PC-9 (cell line): Measurements from ENCODE around the gene GCK. TPM values are rescaled to one million over a fixed set of nuclear protein-coding genes. Genes with fewer than 3 reads are reported as not detected.

Experiments used
- BruUV-seq: library from RNA; stranded (reverse); fragments of 400-500 nt; replicated peaks from 2 replicates; lab custom pipeline; 2021; lab: Mats Ljungman, UMichigan
- CTCF ChIA-PET: fragments of 300-600 bp; sonication (Branson Sonifier 250); formaldehyde crosslinking; loops from one replicate; lab custom pipeline; 2022; ENCODE audit warnings: antibody characterized with exemption; lab: Charles Lee
- POLR2A ChIA-PET: fragments of 300-600 bp; sonication (Branson Sonifier 250); formaldehyde crosslinking; loops from one replicate; lab custom pipeline; 2022; ENCODE audit warnings: antibody characterized with exemption; ENCODE audit not compliant: unreplicated experiment; lab: Charles Lee
- DNase-seq, 2 experiments: peaks; one replicate each; pipeline versions ENCODE4 v3.0.0 to v3.0.0-alpha.2; 2015 to 2022; ENCODE audit warnings: mixed read lengths in 1 of 2
- H2AFZ ChIP-seq: fragments of 200-600 bp; sonication (generic); 2 replicates; pipeline ENCODE4 v1.8.1; 2017; ENCODE audit warnings: antibody characterized with exemption
- H3F3A ChIP-seq: fragments of 200-600 bp; sonication (generic); 2 replicates; pipeline ENCODE4 v1.8.1; 2017; ENCODE audit warnings: antibody characterized with exemption, mild to moderate bottlenecking, low read depth; ENCODE audit not compliant: insufficient read depth
- H3K27ac ChIP-seq: fragments of 200-600 bp; sonication (generic); 2 replicates; pipeline ENCODE4 v1.6.1; 2016; ENCODE audit warnings: mixed run types
- H3K27me3 ChIP-seq: fragments of 200-600 bp; sonication (generic); 2 replicates; pipeline ENCODE4 v1.6.1; 2016; ENCODE audit warnings: low read depth, mixed run types; ENCODE audit not compliant: insufficient read depth
- H3K36me3 ChIP-seq: fragments of 200-600 bp; sonication (generic); 2 replicates; pipeline ENCODE4 v1.6.1; 2016; ENCODE audit warnings: low read depth, mixed run types
- H3K4me1 ChIP-seq: fragments of 200-600 bp; sonication (generic); replicated peaks from 2 replicates; pipeline ENCODE4 v1.6.1; 2016; ENCODE audit warnings: mixed run types; ENCODE audit not compliant: insufficient read depth
- H3K4me2 ChIP-seq: fragments of 200-600 bp; sonication (generic); 2 replicates; pipeline ENCODE4 v1.6.1; 2017; ENCODE audit warnings: mixed run types
- H3K4me3 ChIP-seq: fragments of 200-600 bp; sonication (generic); 2 replicates; pipeline ENCODE4 v1.6.1; 2016; ENCODE audit warnings: mixed run types
- H3K79me2 ChIP-seq: fragments of 200-600 bp; sonication (generic); 2 replicates; pipeline ENCODE4 v1.6.1; 2017; ENCODE audit warnings: low read depth, mixed run types
- H3K9me2 ChIP-seq: fragments of 200-600 bp; sonication (generic); 2 replicates; pipeline ENCODE4 v1.8.1; 2017; ENCODE audit warnings: mild to moderate bottlenecking; ENCODE audit not compliant: insufficient read depth
- H3K9me3 ChIP-seq: fragments of 200-600 bp; sonication (generic); 2 replicates; pipeline ENCODE4 v1.8.1; 2016; ENCODE audit warnings: low read depth; ENCODE audit not compliant: insufficient read depth
- H4K20me1 ChIP-seq: fragments of 200-600 bp; sonication (generic); 2 replicates; pipeline ENCODE4 v1.8.1; 2017; ENCODE audit not compliant: insufficient read depth
- EZH2 ChIP-seq: fragments of 200-600 bp; sonication (generic); IDR thresholded peaks from 2 replicates; pipeline ENCODE4 v1.8.0; 2017; ENCODE audit warnings: antibody characterized with exemption, low read depth
- intact Hi-C: fragments of 100-400 bp; cut with micrococcal nuclease; formaldehyde crosslinking; loops from one replicate; pipeline ENCODE4 v1.10.0; 2022; ENCODE audit not compliant: unreplicated experiment
- total RNA-seq: library from RNA; stranded (reverse); gene quantifications from 2 replicates; pipeline ENCODE4 v1.2.3, GENCODE V29; 2021
- TF ChIP-seq, protein P1 (sequence below): fragments of 200-600 bp; sonication (generic); conservative IDR thresholded peaks from 2 replicates; pipeline ENCODE4 v1.6.1; 2017; ENCODE audit warnings: mixed run types, antibody characterized with exemption, mild to moderate bottlenecking, moderate library complexity

GCK gene
- total RNA-seq, 1 experiment from 2014 or later, result not detected

DNA sequence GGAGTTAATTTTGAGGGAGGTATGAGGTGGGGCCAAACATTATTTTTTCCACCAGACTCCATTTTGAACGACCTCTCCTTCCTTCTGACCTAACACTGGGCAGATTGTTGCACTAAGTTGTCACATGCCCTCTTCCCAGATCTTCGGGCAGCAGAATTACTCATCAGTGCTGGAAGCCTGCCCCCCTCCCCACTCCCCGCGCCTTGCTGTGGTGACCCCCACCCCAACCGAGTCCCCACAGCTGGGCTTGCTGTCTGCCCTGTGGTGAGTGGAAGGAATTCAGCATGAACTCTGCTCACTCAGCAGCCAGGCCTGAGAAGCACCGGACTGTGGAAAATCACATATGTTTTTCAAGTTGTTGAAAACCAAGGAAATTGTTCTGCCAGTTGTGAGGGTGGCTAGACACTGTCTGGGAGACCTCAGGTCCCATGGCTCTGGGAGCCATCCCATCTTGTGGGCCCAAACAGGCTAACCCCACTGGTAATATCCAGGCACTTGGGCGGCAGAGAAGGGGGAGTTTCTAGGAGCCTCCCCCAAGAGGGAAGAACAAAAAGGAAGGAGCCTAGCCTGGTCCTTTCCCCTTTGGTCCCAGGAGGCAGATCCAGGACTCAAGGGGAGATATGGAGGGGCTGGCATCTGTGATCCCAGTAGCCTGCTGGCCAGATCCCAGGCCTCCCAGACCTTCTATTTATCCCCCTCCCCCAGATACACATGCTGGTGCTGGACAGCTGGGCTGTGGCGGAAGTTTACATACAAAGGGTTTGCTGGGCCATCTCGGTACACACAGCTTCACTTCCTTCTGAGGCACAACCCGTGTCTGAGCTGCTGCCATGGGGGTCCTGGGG is 88.6 kb downstream of the GCK start:
- Histone ChIP-seq H3K4me3 (no peak overlapping the region), H3K9me3 (no peaks in the 10 kb centered on the region), H3K79me2 (no peaks in the 10 kb centered on the region), H2AFZ (peak overlapping the region; percentile 34; the same call in 1 of the 2 replicates), H3K27ac (no peak overlapping the region), H3F3A (peaks cover 2% of the 10 kb centered on the region; the same call in 1 of the 2 replicates), H4K20me1 (no peaks in the 10 kb centered on the region), H3K4me1 (0 out of 2 replicates have a peak, but pooled peaks cover 7% of the 10 kb centered on the region), H3K4me2 (no peak overlapping the region), H3K36me3 (no peaks in the 10 kb centered on the region), H3K27me3 (no peaks in the 10 kb centered on the region), H3K9me2 (no peaks in the 10 kb centered on the region)
- ChIA-PET POLR2A (no interaction called here), CTCF (no interaction called here)
- BruUV-seq, result no TSS peak
- no peak for DNase-seq
- TF ChIP-seq, protein P1, sequence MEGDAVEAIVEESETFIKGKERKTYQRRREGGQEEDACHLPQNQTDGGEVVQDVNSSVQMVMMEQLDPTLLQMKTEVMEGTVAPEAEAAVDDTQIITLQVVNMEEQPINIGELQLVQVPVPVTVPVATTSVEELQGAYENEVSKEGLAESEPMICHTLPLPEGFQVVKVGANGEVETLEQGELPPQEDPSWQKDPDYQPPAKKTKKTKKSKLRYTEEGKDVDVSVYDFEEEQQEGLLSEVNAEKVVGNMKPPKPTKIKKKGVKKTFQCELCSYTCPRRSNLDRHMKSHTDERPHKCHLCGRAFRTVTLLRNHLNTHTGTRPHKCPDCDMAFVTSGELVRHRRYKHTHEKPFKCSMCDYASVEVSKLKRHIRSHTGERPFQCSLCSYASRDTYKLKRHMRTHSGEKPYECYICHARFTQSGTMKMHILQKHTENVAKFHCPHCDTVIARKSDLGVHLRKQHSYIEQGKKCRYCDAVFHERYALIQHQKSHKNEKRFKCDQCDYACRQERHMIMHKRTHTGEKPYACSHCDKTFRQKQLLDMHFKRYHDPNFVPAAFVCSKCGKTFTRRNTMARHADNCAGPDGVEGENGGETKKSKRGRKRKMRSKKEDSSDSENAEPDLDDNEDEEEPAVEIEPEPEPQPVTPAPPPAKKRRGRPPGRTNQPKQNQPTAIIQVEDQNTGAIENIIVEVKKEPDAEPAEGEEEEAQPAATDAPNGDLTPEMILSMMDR, result no peak
- TF ChIP-seq EZH2, result no peak
- intact Hi-C loops, result no loop called here

DNA sequence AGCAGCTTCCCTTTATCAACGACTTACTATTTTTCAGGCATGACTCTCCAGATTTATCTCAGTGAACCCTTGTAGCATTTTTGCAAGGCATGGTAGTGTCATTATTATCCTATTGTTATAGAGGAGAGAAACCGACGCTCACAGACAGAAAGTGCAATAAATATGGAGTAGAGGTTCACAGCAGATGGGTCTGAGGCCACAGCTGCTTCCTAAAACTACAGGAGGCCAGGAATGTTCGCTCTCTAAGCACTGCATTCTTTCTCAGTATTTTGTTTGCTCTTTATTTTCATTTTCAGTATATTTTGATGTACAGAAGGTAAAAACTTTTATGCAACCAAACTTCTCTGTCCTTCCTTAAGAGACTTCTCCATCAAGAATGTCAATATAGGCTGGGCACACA is 89.6 kb downstream of the GCK start:
- Histone ChIP-seq H3K27me3 (no peaks in the 10 kb centered on the region), H3K36me3 (no peaks in the 10 kb centered on the region), H3K4me1 (no peaks in the 10 kb centered on the region), H4K20me1 (no peaks in the 10 kb centered on the region), H3K9me3 (no peaks in the 10 kb centered on the region), H2AFZ (no peak overlapping the region), H3K9me2 (no peaks in the 10 kb centered on the region), H3K4me2 (no peak overlapping the region), H3K27ac (no peak overlapping the region), H3K79me2 (no peaks in the 10 kb centered on the region), H3F3A (no peaks in the 10 kb centered on the region), H3K4me3 (no peak overlapping the region)
- TF ChIP-seq, protein P1, result no peak
- no peak for TF ChIP-seq EZH2
- DNase-seq, result no peak
- CTCF ChIA-PET, result interaction anchor here (0.5 to 0.6 kb wide), 2 partner anchors 173 to 355 kb away, joined by 3 to 17 read pairs; partner anchors contain the start of gene UBE2D4
- POLR2A ChIA-PET, result no interaction called here
- no TSS peak for BruUV-seq
- intact Hi-C loops, result no loop called here

DNA sequence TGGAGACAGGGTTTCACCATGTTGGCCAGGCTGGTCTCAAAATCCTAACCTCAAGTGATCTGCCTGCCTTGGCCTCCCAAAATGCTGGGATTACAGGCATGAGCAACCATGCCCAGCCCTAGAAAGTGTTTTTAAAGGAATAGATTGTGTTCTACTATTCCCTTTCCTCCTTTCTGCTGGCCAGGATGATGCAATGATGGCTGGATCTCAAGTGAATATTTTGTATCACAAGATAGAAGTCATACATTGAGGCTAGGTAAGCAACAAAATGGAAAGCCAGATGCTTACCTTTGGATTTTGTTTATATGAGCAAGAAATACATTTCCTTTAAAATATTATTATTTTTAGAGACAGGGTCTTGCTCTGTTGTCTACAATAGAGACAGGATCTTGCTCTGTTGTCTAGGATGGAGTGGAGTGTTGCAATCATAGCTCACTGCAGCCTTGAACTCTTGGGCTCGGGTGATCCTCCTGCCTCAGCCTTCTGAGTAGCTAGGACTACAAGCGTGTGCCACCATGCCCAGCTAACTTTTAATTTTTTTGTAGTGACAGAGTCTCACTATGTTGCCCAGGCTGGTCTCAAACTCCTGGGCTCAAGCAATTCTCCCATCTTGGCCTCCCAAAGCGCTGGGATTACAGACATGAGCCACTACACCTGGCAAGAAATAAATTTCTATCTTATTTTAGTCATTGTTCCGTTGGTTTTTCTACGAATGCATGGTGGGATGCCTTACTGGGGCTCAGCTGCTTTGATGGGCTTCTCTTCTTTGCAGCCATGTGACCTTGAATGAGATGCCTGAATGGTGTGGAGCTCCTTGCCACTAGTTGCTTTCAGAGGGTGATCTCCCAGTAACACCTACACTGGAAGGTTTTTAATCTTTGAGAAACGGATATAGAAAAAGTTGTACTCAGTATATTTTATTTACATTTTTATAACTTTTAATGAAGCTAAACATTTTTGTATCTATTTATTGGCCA is 90.9 kb downstream of the GCK start:
- BruUV-seq, result no TSS peak
- POLR2A ChIA-PET, result no interaction called here
- no peak for DNase-seq
- Histone ChIP-seq H3K4me3 (no peak overlapping the region), H3K27me3 (no peaks in the 10 kb centered on the region), H3K36me3 (no peaks in the 10 kb centered on the region), H3K79me2 (no peaks in the 10 kb centered on the region), H2AFZ (no peak overlapping the region), H3K9me2 (no peaks in the 10 kb centered on the region), H3K27ac (no peak overlapping the region), H4K20me1 (no peaks in the 10 kb centered on the region), H3F3A (no peaks in the 10 kb centered on the region), H3K4me2 (no peak overlapping the region), H3K9me3 (no peaks in the 10 kb centered on the region), H3K4me1 (no peaks in the 10 kb centered on the region)
- intact Hi-C loops, result no loop called here
- TF ChIP-seq EZH2, result no peak
- TF ChIP-seq, protein P1, result no peak
- CTCF ChIA-PET, result no interaction called here
